Fibroblast of skin of abdomen (primary cell): ENCODE data around the gene VAMP2.

Experiments used
- DNase-seq: peaks from one replicate; pipeline ENCODE4 v3.0.0-alpha.2; 2013

Gene VAMP2

GRCh38 chr17:8155231-8155995 lies 7.3 kb downstream of the VAMP2 start:
- DNase-seq = no peak

GRCh38 chr17:8154608-8155155 lies 8.1 kb downstream of the VAMP2 start:
- no peak for DNase-seq

- peak; percentile 98 for DNase-seq
These were observed 8.7 kb downstream of the VAMP2 start for GRCh38 chr17:8153957-8154607.

- DNase-seq = peak; percentile 97
These were observed 9.2 kb downstream of the VAMP2 start for GRCh38 chr17:8153525-8153956.

- DNase-seq = no peak
These were observed 9.7 kb downstream of the VAMP2 start for GRCh38 chr17:8153031-8153451.

- peak; percentile 91 for DNase-seq
These were observed 10.5 kb downstream of the VAMP2 start, which contains the start of gene PER1 for GRCh38 chr17:8152112-8152775. PER1 (minus strand) TSS chr17:8152404; CDS start chr17:8150706, 1,698 bp downstream.

GRCh38 chr17:8151641-8152111 lies 11.1 kb downstream of the VAMP2 start:
- peak; percentile 52 for DNase-seq

- peak; percentile 84 for DNase-seq
These were observed 11.6 kb downstream of the VAMP2 start for GRCh38 chr17:8151120-8151640.

GRCh38 chr17:8150194-8151119 lies 12.3 kb downstream of the VAMP2 start:
- no peak for DNase-seq

- no peak for DNase-seq
These were observed 13.1 kb downstream of the VAMP2 start for GRCh38 chr17:8149419-8150193.

- no peak for DNase-seq
These were observed 14.2 kb downstream of the VAMP2 start for GRCh38 chr17:8148560-8148959.

- no peak for DNase-seq
These were observed 14.8 kb downstream of the VAMP2 start for GRCh38 chr17:8147805-8148404.

- DNase-seq = no peak
These were observed 15.5 kb downstream of the VAMP2 start for GRCh38 chr17:8147141-8147804.

GRCh38 chr17:8146381-8147140 lies 16.2 kb downstream of the VAMP2 start:
- no peak for DNase-seq

GRCh38 chr17:8145811-8146210 lies 16.9 kb downstream of the VAMP2 start:
- DNase-seq = no peak

- DNase-seq = no peak
These were observed 18.1 kb downstream of the VAMP2 start for GRCh38 chr17:8144401-8145231.

GRCh38 chr17:8143581-8144400 lies 19.0 kb downstream of the VAMP2 start:
- DNase-seq = no peak
